GM20000 (cell line): ENCODE results near the gene PITPNM1.
"Not testable (repeated sequence)": the region's sequence is repeated elsewhere in the genome, so short reads cannot be mapped to it uniquely, and the experiment has no call there.

Source experiments
- DNase-seq: peaks from one replicate; pipeline ENCODE4 v3.0.0; 2012; ENCODE audit warnings: low spot score
- CTCF ChIP-seq: IDR thresholded peaks from 2 replicates; pipeline ENCODE4 v1.5.1; 2012; ENCODE audit warnings: mild to moderate bottlenecking, control low read depth; ENCODE audit errors: extremely low read depth, missing control alignments

Gene PITPNM1

GRCh38 chr11:67482827-67483798, 22.1 kb downstream of the PITPNM1 start, which contains the start of gene AIP:
TSS of gene AIP (plus strand) at chr11:67483026. CDS start at chr11:67483159, 133 bp downstream.
- TF ChIP-seq CTCF, result no peak
- DNase-seq, result peak; percentile 94

- DNase-seq, result no peak
- no peak for TF ChIP-seq CTCF
These were observed 22.8 kb downstream of the PITPNM1 start for GRCh38 chr11:67482275-67482826.

- DNase-seq, result not testable (repeated sequence)
These were observed 27.7 kb downstream of the PITPNM1 start for GRCh38 chr11:67477344-67478050.

DNA sequence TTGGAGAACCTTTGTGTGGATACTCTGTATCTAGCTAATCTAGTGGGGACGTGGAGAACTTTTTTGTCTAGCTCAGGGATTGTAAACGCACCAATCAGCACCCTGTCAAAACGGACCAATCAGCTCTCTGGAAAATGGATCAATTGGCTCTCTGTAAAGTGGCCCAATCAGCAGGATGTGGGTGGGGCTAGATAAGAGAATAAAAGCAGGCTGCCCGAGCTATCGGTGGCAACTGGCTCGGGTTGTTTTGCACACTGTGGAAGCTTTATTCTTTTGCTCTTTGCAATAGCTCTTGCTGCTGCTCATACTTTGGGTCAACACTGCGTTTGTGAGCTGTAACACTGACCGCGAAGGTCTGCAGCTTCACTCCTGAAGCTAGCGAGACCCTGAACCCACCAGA, 28.5 kb downstream of the PITPNM1 start:
- DNase-seq, result not testable (repeated sequence)

DNA sequence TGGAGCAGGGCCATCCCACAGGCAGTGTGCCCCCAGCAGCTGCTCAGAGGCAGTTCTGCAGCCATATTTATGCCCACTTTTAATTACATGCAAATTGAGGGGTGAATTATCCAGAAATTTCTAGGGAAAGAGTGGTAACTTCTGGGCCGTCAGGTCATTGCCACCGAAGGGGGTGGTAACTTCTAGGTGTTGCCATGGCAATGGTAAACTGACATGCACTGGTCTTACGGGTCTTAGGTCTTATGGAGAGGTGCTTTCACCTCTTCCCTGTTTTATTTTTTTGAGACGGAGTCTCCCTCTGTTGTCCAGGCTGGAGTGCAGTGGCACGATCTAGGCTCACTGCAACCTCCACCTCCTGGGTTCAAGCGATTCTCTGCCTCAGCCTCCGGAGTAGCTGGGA, 32.3 kb downstream of the PITPNM1 start:
- no peak for TF ChIP-seq CTCF
- no peak for DNase-seq

DNA sequence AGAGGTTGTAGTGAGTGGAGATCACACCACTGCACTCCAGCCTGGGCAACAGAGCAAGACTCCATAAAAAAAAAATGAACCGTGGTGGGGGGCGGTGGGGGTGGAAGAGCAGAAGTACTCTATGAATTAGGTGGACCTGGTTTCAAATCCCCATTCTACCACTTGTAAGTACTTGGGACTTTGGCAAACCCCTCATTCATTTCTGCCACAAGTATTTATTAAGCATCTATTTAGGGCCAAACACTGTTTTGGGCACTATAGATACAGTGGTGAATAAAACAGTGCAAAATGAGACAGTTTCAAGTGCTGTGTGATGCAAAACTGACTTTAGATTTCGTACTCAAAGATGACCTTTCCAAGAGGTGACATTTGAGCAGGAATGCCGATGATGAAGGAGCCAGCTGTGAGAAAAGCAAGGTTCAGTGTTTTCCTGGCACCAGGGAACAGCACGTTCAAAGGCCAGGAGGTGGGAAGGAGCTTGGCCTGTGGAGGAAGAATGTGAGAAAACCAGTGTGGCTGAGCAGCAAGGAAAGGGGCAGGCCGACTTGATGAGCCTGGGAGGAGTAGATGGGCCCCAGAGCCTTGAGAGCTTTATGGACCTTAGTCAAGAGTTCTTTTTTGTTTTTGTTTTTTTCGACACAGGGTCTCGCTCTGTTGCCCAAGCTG, 34.7 kb downstream of the PITPNM1 start:
- TF ChIP-seq CTCF, result no peak
- no peak for DNase-seq

DNA sequence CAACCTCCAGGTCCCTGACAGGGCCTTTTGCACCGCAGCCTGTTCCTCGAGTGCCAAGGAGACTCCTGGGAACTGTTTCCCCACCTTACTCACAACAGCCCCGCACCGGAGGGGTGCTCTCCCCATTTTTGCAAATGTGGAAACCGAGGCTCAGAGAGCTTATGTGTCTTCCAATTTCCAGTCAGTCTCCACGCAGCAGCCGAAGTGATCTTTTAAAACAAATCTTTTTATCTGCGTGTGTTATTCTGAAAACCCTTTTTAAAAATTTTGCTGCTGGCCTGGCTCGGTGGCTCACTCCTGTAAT, 35.7 kb downstream of the PITPNM1 start:
- no peak for TF ChIP-seq CTCF
- no peak for DNase-seq
